C4-2B (cell line): ENCODE data around the gene MDH2.
"Not testable (repeated sequence)": the region's sequence is repeated elsewhere in the genome, so short reads cannot be mapped to it uniquely, and the experiment has no call there.

Experiments
- H3K27ac ChIP-seq: fragments of 450-650 bp; 2 replicates; pipeline ENCODE4 v1.5.1; 2017
- CTCF ChIP-seq: fragments of 450-650 bp; conservative IDR thresholded peaks from 2 replicates; pipeline ENCODE4 v1.5.1; 2017; ENCODE audit warnings: mild to moderate bottlenecking
- ZFX ChIP-seq: fragments of 450-650 bp; IDR thresholded peaks from 2 replicates; pipeline ENCODE4 v1.6.1; 2017

Gene MDH2

GRCh38 chr7:76050545-76050944 is 2.6 kb downstream of the MDH2 start:
- no peak overlapping the region for H3K27ac ChIP-seq
- TF ChIP-seq CTCF (no peak), ZFX (no peak)

GRCh38 chr7:76051840-76052239 is 3.9 kb downstream of the MDH2 start:
- H3K27ac ChIP-seq = no peak overlapping the region
- TF ChIP-seq CTCF (no peak), ZFX (no peak)

- not testable (repeated sequence) for H3K27ac ChIP-seq
Observed at GRCh38 chr7:76052681-76053080, 4.8 kb downstream of the MDH2 start.

- no peak for TF ChIP-seq CTCF
- no peak for TF ChIP-seq ZFX
- H3K27ac ChIP-seq = no peak overlapping the region
Observed at GRCh38 chr7:76053461-76053860, 5.6 kb downstream of the MDH2 start.

GRCh38 chr7:76054123-76055120 is 6.5 kb downstream of the MDH2 start:
- no peak for TF ChIP-seq ZFX
- TF ChIP-seq CTCF = no peak
- H3K27ac ChIP-seq = no peak overlapping the region

- TF ChIP-seq ZFX (no peak), CTCF (no peak)
Observed at GRCh38 chr7:76056241-76056640, 8.3 kb downstream of the MDH2 start.

GRCh38 chr7:76057103-76057812 is 9.4 kb downstream of the MDH2 start:
- no peak overlapping the region for H3K27ac ChIP-seq
- TF ChIP-seq CTCF = no peak
- no peak for TF ChIP-seq ZFX

More at GRCh38 chr7:76056241-76056640, 8.3 kb downstream of the MDH2 start:
- no peak overlapping the region for H3K27ac ChIP-seq
